HG03280 (cell line): ENCODE data around the gene CALD1.

Source experiments
- ATAC-seq: cut with Tn5 transposase; IDR thresholded peaks from one replicate; pipeline ENCODE4 v1.9.1; 2021; ENCODE audit warnings: mild to moderate bottlenecking, moderate library complexity; ENCODE audit not compliant: unreplicated experiment

Gene CALD1

GRCh38 chr7:134778941-134779740 lies at the start of gene CALD1:
TSS of gene CALD1 (plus strand) at chr7:134779634. CDS start at chr7:134867734, 88,100 bp downstream.
- ATAC-seq = no peak

GRCh38 chr7:134729895-134730294 lies 49.5 kb upstream of the CALD1 start:
- ATAC-seq = no peak

- no peak for ATAC-seq
These were observed 49.0 kb upstream of the CALD1 start for GRCh38 chr7:134730411-134730829.

- no peak for ATAC-seq
These were observed 47.8 kb upstream of the CALD1 start for GRCh38 chr7:134731616-134732015.

GRCh38 chr7:134732728-134733127 lies 46.7 kb upstream of the CALD1 start:
- ATAC-seq = no peak

GRCh38 chr7:134736381-134736780 lies 43.1 kb upstream of the CALD1 start:
- no peak for ATAC-seq

- no peak for ATAC-seq
These were observed 41.7 kb upstream of the CALD1 start for GRCh38 chr7:134737566-134738345.

- no peak for ATAC-seq
These were observed 40.1 kb upstream of the CALD1 start for GRCh38 chr7:134739362-134739761.

- ATAC-seq = no peak
These were observed 39.1 kb upstream of the CALD1 start for GRCh38 chr7:134740376-134740775.

- no peak for ATAC-seq
These were observed 37.4 kb upstream of the CALD1 start for GRCh38 chr7:134741907-134742635.

GRCh38 chr7:134742688-134743350 lies 36.6 kb upstream of the CALD1 start:
- no peak for ATAC-seq

GRCh38 chr7:134744569-134744968 lies 34.9 kb upstream of the CALD1 start:
- ATAC-seq = no peak

GRCh38 chr7:134747326-134747725 lies 32.1 kb upstream of the CALD1 start:
- ATAC-seq = no peak

- ATAC-seq = peak; percentile 75
These were observed 29.1 kb upstream of the CALD1 start for GRCh38 chr7:134750083-134751062.

- ATAC-seq = no peak
These were observed 27.3 kb upstream of the CALD1 start for GRCh38 chr7:134752006-134752760.

- no peak for ATAC-seq
These were observed 23.9 kb upstream of the CALD1 start for GRCh38 chr7:134755422-134756022.

- no peak for ATAC-seq
These were observed 21.5 kb upstream of the CALD1 start for GRCh38 chr7:134757938-134758337.

- no peak for ATAC-seq
These were observed 20.5 kb upstream of the CALD1 start for GRCh38 chr7:134758981-134759380.

- no peak for ATAC-seq
These were observed 18.2 kb upstream of the CALD1 start for GRCh38 chr7:134761266-134761665.
